ENCODE data around the gene ITGAV. TPM values are rescaled to one million over a fixed set of nuclear protein-coding genes. Genes with fewer than 3 reads are reported as not detected.

Gene ITGAV
- total and polyA plus RNA-seq, 2 donors (not counting 3 experiments of a cell fraction or from before 2014, with no cell fraction given), result 61.8 to 131 TPM

- ChIA-PET POLR2A (no interaction called here), CTCF (no interaction called here)
- Histone ChIP-seq H3K9ac (replicated peaks; ENCODE audit: extremely low read depth, insufficient read depth, low read length) (no peak overlapping the region), H3K4me2 (ENCODE audit: insufficient read depth, low read length) (no peak overlapping the region), H3K36me3 (ENCODE audit: control insufficient read depth in 2 of 2, extremely low read depth in 1 of 2, insufficient read depth in 2 of 2, low read length in 2 of 2) (no peaks in the 10 kb centered on the region), H3K4me1 (ENCODE audit: control insufficient read depth, extremely low read depth, insufficient read depth, low read length) (peaks cover 39% of the 10 kb centered on the region), H3K9me1 (replicated peaks; ENCODE audit: control insufficient read depth, extremely low read depth, insufficient read depth, low read length) (no peaks in the 10 kb centered on the region), H2AFZ (ENCODE audit: low read depth, low read length) (no peak overlapping the region), H3K9me3 (replicated peaks; ENCODE audit: control insufficient read depth, insufficient read depth, low read length) (no peaks in the 10 kb centered on the region), H3K79me2 (ENCODE audit: control insufficient read depth, insufficient read depth, low read length) (no peaks in the 10 kb centered on the region), H3K4me3 (replicated peaks in 1 of 3; ENCODE audit: insufficient read depth in 1 of 3, low read depth in 1 of 3, low read length in 3 of 3) (no peak overlapping the region), H3K27ac (ENCODE audit: insufficient read depth, low read depth, low read length) (no peak overlapping the region), H3K27me3 (ENCODE audit: control insufficient read depth in 2 of 2, insufficient read depth in 2 of 2, low read length in 2 of 2) (no peaks in the 10 kb centered on the region), H4K20me1 (replicated peaks; ENCODE audit: control insufficient read depth, extremely low read depth, insufficient read depth, low read length) (no peaks in the 10 kb centered on the region)
- TF ChIP-seq JUN (IDR thresholded peaks at IDR 0.05; ENCODE audit: borderline replicate concordance, insufficient read depth, insufficient read length, low read depth) (no peak), FOS (IDR thresholded peaks at IDR 0.05; ENCODE audit: borderline replicate concordance, insufficient read depth, low read length) (no peak), POLR2A (IDR thresholded peaks at IDR 0.05; ENCODE audit: low read depth, low read length) (no peak), EZH2 (IDR thresholded peaks at IDR 0.05; ENCODE audit: borderline replicate concordance, low read depth, low read length, severe bottlenecking) (no peak), MAX (IDR thresholded peaks at IDR 0.05; ENCODE audit: insufficient read depth, insufficient read length) (no peak), POLR2AphosphoS5 (IDR thresholded peaks at IDR 0.05; ENCODE audit: insufficient read depth, low read depth, low read length) (no peak), MYC (IDR thresholded peaks at IDR 0.05; ENCODE audit: low read depth, low read length) (no peak), CTCF (IDR thresholded peaks at IDR 0.05; ENCODE audit: extremely low read depth in 1 of 2, insufficient read depth in 1 of 2, low read depth in 1 of 2, low read length in 2 of 2) (no peak), GATA2 (IDR thresholded peaks at IDR 0.05; ENCODE audit: insufficient read depth, insufficient read length, low read depth, low read length) (no peak)
- dilution Hi-C loops (cut with MboI; ENCODE audit: extremely low pct_ligation_motif_present, low sequenced_read_pairs) (no loop called here), intact Hi-C loops (cut with micrococcal nuclease) (loop anchor here (1.0 kb wide), 1 partner anchor 8 kb away; no protein-coding TSS in a partner anchor)
- no TSS peak for BruUV-seq (replicated peaks)
- no peak for FAIRE-seq
- DNase-seq (ENCODE audit: low read depth, low spot score), result no peak
These were observed 48.9 kb upstream of the ITGAV start for GRCh38 chr2:186540941-186541340.
